ENCODE measurements around the gene APOE.

DNA sequence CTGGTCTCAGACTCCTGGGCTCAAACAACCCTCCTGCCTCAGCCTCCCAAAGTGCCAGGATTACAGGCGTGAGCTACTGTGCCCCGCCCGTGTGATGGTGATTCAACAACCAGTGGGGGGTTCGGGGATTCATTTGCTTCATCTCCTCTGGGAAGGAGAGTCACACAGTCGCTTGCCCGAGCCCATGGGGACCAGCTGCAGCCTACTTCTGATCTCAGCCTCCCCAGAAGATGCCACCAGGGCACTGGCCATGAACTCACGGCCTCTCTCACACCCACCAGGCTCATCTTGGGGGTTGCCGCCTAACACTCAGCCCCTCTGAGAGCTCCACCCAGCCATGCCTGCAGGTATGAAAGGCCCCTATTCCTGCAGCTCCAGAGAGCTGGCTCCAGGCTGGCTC is 7.8 kb upstream of the APOE start:
- TF ChIP-seq, protein P1, sequence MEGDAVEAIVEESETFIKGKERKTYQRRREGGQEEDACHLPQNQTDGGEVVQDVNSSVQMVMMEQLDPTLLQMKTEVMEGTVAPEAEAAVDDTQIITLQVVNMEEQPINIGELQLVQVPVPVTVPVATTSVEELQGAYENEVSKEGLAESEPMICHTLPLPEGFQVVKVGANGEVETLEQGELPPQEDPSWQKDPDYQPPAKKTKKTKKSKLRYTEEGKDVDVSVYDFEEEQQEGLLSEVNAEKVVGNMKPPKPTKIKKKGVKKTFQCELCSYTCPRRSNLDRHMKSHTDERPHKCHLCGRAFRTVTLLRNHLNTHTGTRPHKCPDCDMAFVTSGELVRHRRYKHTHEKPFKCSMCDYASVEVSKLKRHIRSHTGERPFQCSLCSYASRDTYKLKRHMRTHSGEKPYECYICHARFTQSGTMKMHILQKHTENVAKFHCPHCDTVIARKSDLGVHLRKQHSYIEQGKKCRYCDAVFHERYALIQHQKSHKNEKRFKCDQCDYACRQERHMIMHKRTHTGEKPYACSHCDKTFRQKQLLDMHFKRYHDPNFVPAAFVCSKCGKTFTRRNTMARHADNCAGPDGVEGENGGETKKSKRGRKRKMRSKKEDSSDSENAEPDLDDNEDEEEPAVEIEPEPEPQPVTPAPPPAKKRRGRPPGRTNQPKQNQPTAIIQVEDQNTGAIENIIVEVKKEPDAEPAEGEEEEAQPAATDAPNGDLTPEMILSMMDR (IDR thresholded peaks at IDR 0.05), result no peak
- TF ChIP-seq POLR2A (IDR thresholded peaks at IDR 0.05), result no peak

Measured in uterus (tissue), 2 donors.